ENCODE results near the gene SOX11.

- TF ChIP-seq, protein P1, sequence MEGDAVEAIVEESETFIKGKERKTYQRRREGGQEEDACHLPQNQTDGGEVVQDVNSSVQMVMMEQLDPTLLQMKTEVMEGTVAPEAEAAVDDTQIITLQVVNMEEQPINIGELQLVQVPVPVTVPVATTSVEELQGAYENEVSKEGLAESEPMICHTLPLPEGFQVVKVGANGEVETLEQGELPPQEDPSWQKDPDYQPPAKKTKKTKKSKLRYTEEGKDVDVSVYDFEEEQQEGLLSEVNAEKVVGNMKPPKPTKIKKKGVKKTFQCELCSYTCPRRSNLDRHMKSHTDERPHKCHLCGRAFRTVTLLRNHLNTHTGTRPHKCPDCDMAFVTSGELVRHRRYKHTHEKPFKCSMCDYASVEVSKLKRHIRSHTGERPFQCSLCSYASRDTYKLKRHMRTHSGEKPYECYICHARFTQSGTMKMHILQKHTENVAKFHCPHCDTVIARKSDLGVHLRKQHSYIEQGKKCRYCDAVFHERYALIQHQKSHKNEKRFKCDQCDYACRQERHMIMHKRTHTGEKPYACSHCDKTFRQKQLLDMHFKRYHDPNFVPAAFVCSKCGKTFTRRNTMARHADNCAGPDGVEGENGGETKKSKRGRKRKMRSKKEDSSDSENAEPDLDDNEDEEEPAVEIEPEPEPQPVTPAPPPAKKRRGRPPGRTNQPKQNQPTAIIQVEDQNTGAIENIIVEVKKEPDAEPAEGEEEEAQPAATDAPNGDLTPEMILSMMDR (IDR thresholded peaks at IDR 0.05): no peak
- no peak for TF ChIP-seq POLR2A (IDR thresholded peaks at IDR 0.05)
These were observed 4.8 kb downstream of the SOX11 start for GRCh38 chr2:5696945-5697521.

All from testis (tissue), 2 donors.